Measurements from ENCODE around the gene SNAP29.

The SNAP29 gene

GRCh38 chr22:20852076-20852475 is 6.7 kb upstream of the SNAP29 start:
- H3K27ac ChIP-seq (ENCODE audit: low read length, poor library complexity, severe bottlenecking) = no peak overlapping the region
- no peak overlapping the region for H3K18ac ChIP-seq (ENCODE audit: low read depth in 1 of 2, low read length in 2 of 2)
- H3K23ac ChIP-seq (ENCODE audit: low read length in 2 of 2) = no peak overlapping the region
- no peak overlapping the region for H2BK12ac ChIP-seq (ENCODE audit: low read length in 2 of 2)
- H3K9ac ChIP-seq (ENCODE audit: low read length) = no peak overlapping the region
- DNase-seq = peak; percentile 10
- no peak overlapping the region for H2AFZ ChIP-seq (ENCODE audit: low read depth, low read length)
- no peaks in the 10 kb centered on the region for H3K9me3 ChIP-seq (ENCODE audit: control insufficient read depth, low read length)
- no peaks in the 10 kb centered on the region for H3K27me3 ChIP-seq (ENCODE audit: control insufficient read depth in 1 of 2, insufficient read depth in 1 of 2, low read length in 2 of 2)
- WGBS = 43% methylated on average over 2 of the region's 4 CpGs
- H4K8ac ChIP-seq (ENCODE audit: low read length) = no peak overlapping the region
- no peak overlapping the region for H2BK15ac ChIP-seq (ENCODE audit: low read depth, poor library complexity, severe bottlenecking)
- H3K4me3 ChIP-seq (ENCODE audit: insufficient read depth in 1 of 2, low read depth in 1 of 2, low read length in 2 of 2) = no peak overlapping the region
- no peak overlapping the region for H3K4me2 ChIP-seq (ENCODE audit: low read length, poor library complexity, severe bottlenecking)
- H3K36me3 ChIP-seq (ENCODE audit: control insufficient read depth in 1 of 2, insufficient read depth in 2 of 2, low read depth in 1 of 2, low read length in 2 of 2) = no peaks in the 10 kb centered on the region
- H3K14ac ChIP-seq (ENCODE audit: low read length in 2 of 2) = no peak overlapping the region
- no peak overlapping the region for H3K4ac ChIP-seq (ENCODE audit: low read depth in 1 of 2, low read length in 2 of 2)
- H2BK5ac ChIP-seq (ENCODE audit: low read depth, low read length, poor library complexity, severe bottlenecking) = no peak overlapping the region
- H4K91ac ChIP-seq (ENCODE audit: low read length) = no peak overlapping the region
- H2AK5ac ChIP-seq (ENCODE audit: low read length, severe bottlenecking) = no peak overlapping the region
- peaks cover 33% of the 10 kb centered on the region for H3K79me1 ChIP-seq (replicated peaks; ENCODE audit: low read length, poor library complexity, severe bottlenecking)
- peaks cover 2% of the 10 kb centered on the region for H3K4me1 ChIP-seq (ENCODE audit: control insufficient read depth, insufficient read depth, low read depth, low read length)
- H2BK120ac ChIP-seq (ENCODE audit: low read depth, low read length) = no peak overlapping the region

GRCh38 chr22:20852503-20852902 is 6.3 kb upstream of the SNAP29 start:
- Histone ChIP-seq H3K4me2 (ENCODE audit: low read length, poor library complexity, severe bottlenecking) (no peak overlapping the region), H4K91ac (ENCODE audit: low read length) (no peak overlapping the region), H3K27me3 (ENCODE audit: control insufficient read depth in 1 of 2, insufficient read depth in 1 of 2, low read length in 2 of 2) (no peaks in the 10 kb centered on the region), H2BK12ac (ENCODE audit: low read length in 2 of 2) (no peak overlapping the region), H3K18ac (ENCODE audit: low read depth in 1 of 2, low read length in 2 of 2) (no peak overlapping the region), H3K4me1 (ENCODE audit: control insufficient read depth, insufficient read depth, low read depth, low read length) (peaks cover 6% of the 10 kb centered on the region), H3K4ac (ENCODE audit: low read depth in 1 of 2, low read length in 2 of 2) (no peak overlapping the region), H2BK15ac (ENCODE audit: low read depth, poor library complexity, severe bottlenecking) (no peak overlapping the region), H3K9ac (ENCODE audit: low read length) (no peak overlapping the region), H4K8ac (ENCODE audit: low read length) (no peak overlapping the region), H3K9me3 (ENCODE audit: control insufficient read depth, low read length) (no peaks in the 10 kb centered on the region), H3K36me3 (ENCODE audit: control insufficient read depth in 1 of 2, insufficient read depth in 2 of 2, low read depth in 1 of 2, low read length in 2 of 2) (no peaks in the 10 kb centered on the region), H2BK120ac (ENCODE audit: low read depth, low read length) (no peak overlapping the region), H2BK5ac (ENCODE audit: low read depth, low read length, poor library complexity, severe bottlenecking) (no peak overlapping the region), H3K27ac (ENCODE audit: low read length, poor library complexity, severe bottlenecking) (no peak overlapping the region), H3K4me3 (ENCODE audit: insufficient read depth in 1 of 2, low read depth in 1 of 2, low read length in 2 of 2) (no peak overlapping the region), H3K14ac (ENCODE audit: low read length in 2 of 2) (no peak overlapping the region), H3K79me1 (replicated peaks; ENCODE audit: low read length, poor library complexity, severe bottlenecking) (peaks cover 34% of the 10 kb centered on the region), H2AFZ (ENCODE audit: low read depth, low read length) (no peak overlapping the region), H2AK5ac (ENCODE audit: low read length, severe bottlenecking) (no peak overlapping the region), H3K23ac (ENCODE audit: low read length in 2 of 2) (no peak overlapping the region)
- WGBS = 96% methylated on average over 6 of the region's 6 CpGs
- no peak for DNase-seq

GRCh38 chr22:20853236-20853660 is 5.6 kb upstream of the SNAP29 start:
- H4K91ac ChIP-seq (ENCODE audit: low read length) = no peak overlapping the region
- H3K23ac ChIP-seq (ENCODE audit: low read length in 2 of 2) = no peak overlapping the region
- H3K79me1 ChIP-seq (replicated peaks; ENCODE audit: low read length, poor library complexity, severe bottlenecking) = peaks cover 33% of the 10 kb centered on the region
- no peak overlapping the region for H3K4me2 ChIP-seq (ENCODE audit: low read length, poor library complexity, severe bottlenecking)
- H2BK15ac ChIP-seq (ENCODE audit: low read depth, poor library complexity, severe bottlenecking) = no peak overlapping the region
- H3K4me3 ChIP-seq (ENCODE audit: insufficient read depth in 1 of 2, low read depth in 1 of 2, low read length in 2 of 2) = no peak overlapping the region
- no peaks in the 10 kb centered on the region for H3K36me3 ChIP-seq (ENCODE audit: control insufficient read depth in 1 of 2, insufficient read depth in 2 of 2, low read depth in 1 of 2, low read length in 2 of 2)
- H2BK5ac ChIP-seq (ENCODE audit: low read depth, low read length, poor library complexity, severe bottlenecking) = no peak overlapping the region
- 85% methylated on average over 2 of the region's 3 CpGs for WGBS
- no peak for DNase-seq
- no peak overlapping the region for H3K4ac ChIP-seq (ENCODE audit: low read depth in 1 of 2, low read length in 2 of 2)
- no peaks in the 10 kb centered on the region for H3K9me3 ChIP-seq (ENCODE audit: control insufficient read depth, low read length)
- no peak overlapping the region for H3K27ac ChIP-seq (ENCODE audit: low read length, poor library complexity, severe bottlenecking)
- H3K18ac ChIP-seq (ENCODE audit: low read depth in 1 of 2, low read length in 2 of 2) = no peak overlapping the region
- no peak overlapping the region for H3K14ac ChIP-seq (ENCODE audit: low read length in 2 of 2)
- no peak overlapping the region for H4K8ac ChIP-seq (ENCODE audit: low read length)
- H3K27me3 ChIP-seq (ENCODE audit: control insufficient read depth in 1 of 2, insufficient read depth in 1 of 2, low read length in 2 of 2) = no peaks in the 10 kb centered on the region
- H3K4me1 ChIP-seq (ENCODE audit: control insufficient read depth, insufficient read depth, low read depth, low read length) = peaks cover 6% of the 10 kb centered on the region
- no peak overlapping the region for H2AK5ac ChIP-seq (ENCODE audit: low read length, severe bottlenecking)
- no peak overlapping the region for H2BK120ac ChIP-seq (ENCODE audit: low read depth, low read length)
- H3K9ac ChIP-seq (ENCODE audit: low read length) = no peak overlapping the region
- H2AFZ ChIP-seq (ENCODE audit: low read depth, low read length) = no peak overlapping the region
- no peak overlapping the region for H2BK12ac ChIP-seq (ENCODE audit: low read length in 2 of 2)

GRCh38 chr22:20857247-20857643 is 1.6 kb upstream of the SNAP29 start:
- peak; percentile 22 for DNase-seq
- Histone ChIP-seq H3K27me3 (ENCODE audit: control insufficient read depth in 1 of 2, insufficient read depth in 1 of 2, low read length in 2 of 2) (no peaks in the 10 kb centered on the region), H3K4me1 (ENCODE audit: control insufficient read depth, insufficient read depth, low read depth, low read length) (peaks cover 10% of the 10 kb centered on the region), H2BK5ac (ENCODE audit: low read depth, low read length, poor library complexity, severe bottlenecking) (no peak overlapping the region), H3K79me1 (replicated peaks; ENCODE audit: low read length, poor library complexity, severe bottlenecking) (peaks cover 32% of the 10 kb centered on the region), H3K4me2 (ENCODE audit: low read length, poor library complexity, severe bottlenecking) (no peak overlapping the region), H3K14ac (ENCODE audit: low read length in 2 of 2) (no peak overlapping the region), H3K9me3 (ENCODE audit: control insufficient read depth, low read length) (no peaks in the 10 kb centered on the region), H3K4me3 (ENCODE audit: insufficient read depth in 1 of 2, low read depth in 1 of 2, low read length in 2 of 2) (peak overlapping the region in 1 of 2 experiments; percentile 82), H3K27ac (ENCODE audit: low read length, poor library complexity, severe bottlenecking) (no peak overlapping the region), H3K23ac (ENCODE audit: low read length in 2 of 2) (no peak overlapping the region), H2BK15ac (ENCODE audit: low read depth, poor library complexity, severe bottlenecking) (no peak overlapping the region), H2AFZ (ENCODE audit: low read depth, low read length) (no peak overlapping the region), H2BK12ac (ENCODE audit: low read length in 2 of 2) (peak overlapping the region in 1 of 2 experiments; percentile 9), H3K36me3 (ENCODE audit: control insufficient read depth in 1 of 2, insufficient read depth in 2 of 2, low read depth in 1 of 2, low read length in 2 of 2) (peaks cover under 1 to 3% of the 10 kb centered on the region in 2 experiments), H3K18ac (ENCODE audit: low read depth in 1 of 2, low read length in 2 of 2) (peak overlapping the region in 1 of 2 experiments; percentile 42), H2AK5ac (ENCODE audit: low read length, severe bottlenecking) (no peak overlapping the region), H3K4ac (ENCODE audit: low read depth in 1 of 2, low read length in 2 of 2) (no peak overlapping the region), H4K91ac (ENCODE audit: low read length) (no peak overlapping the region), H4K8ac (ENCODE audit: low read length) (no peak overlapping the region), H3K9ac (ENCODE audit: low read length) (peak overlapping the region; percentile 87), H2BK120ac (ENCODE audit: low read depth, low read length) (no peak overlapping the region)
- WGBS = 69% methylated on average over 7 of the region's 7 CpGs
